HEK293 (cell line): ENCODE results near the gene LCN12.
A peak's percentile ranks its signal among the peaks of the same experiment; 100 is the strongest.

Experiments
- CTCF ChIA-PET: fragments of 350-600 bp; formaldehyde crosslinking; extraction: SDS; loops from one replicate; lab custom pipeline; 2021; ENCODE audit warnings: antibody characterized with exemption; lab: Yijun Ruan, JAX
- POLR2A ChIA-PET: fragments of 300-600 bp; formaldehyde crosslinking; extraction: SDS; loops from one replicate; lab custom pipeline; 2020; ENCODE audit warnings: antibody characterized with exemption, inconsistent platforms; lab: Yijun Ruan, JAX
- H3K27ac ChIP-seq: fragments of 200-500 bp; sonication (Bioruptor generic); 2 replicates; pipeline ENCODE4 v1.5.1; 2014; ENCODE audit warnings: low read depth, low read length, control low read depth, inconsistent platforms; ENCODE audit errors: extremely low read depth
- H3K36me3 ChIP-seq, 2 experiments: fragments of 200-500 bp in 1 of 2; sonication (Bioruptor generic) in 1 of 2; 1 replicate in 1 of 2; 2 replicates in 1 of 2; pipeline ENCODE4 v1.5.1; 2014 to 2017; ENCODE audit warnings: inconsistent platforms in 2 of 2, low read length in 2 of 2; ENCODE audit not compliant: control insufficient read depth in 2 of 2, insufficient read depth in 1 of 2
- H3K4me1 ChIP-seq: fragments of 200-500 bp; sonication (Bioruptor generic); 2 replicates; pipeline ENCODE4 v1.5.1; 2014; ENCODE audit warnings: mild to moderate bottlenecking, low read length, inconsistent platforms; ENCODE audit not compliant: control insufficient read depth, insufficient read depth
- H3K4me3 ChIP-seq: 2 replicates; pipeline ENCODE4 v1.5.1; 2011; ENCODE audit warnings: low read depth, mild to moderate bottlenecking, control low read depth, low read length, moderate library complexity
- H3K9me3 ChIP-seq: fragments of 200-500 bp; sonication (Bioruptor generic); 2 replicates; pipeline ENCODE4 v1.5.1; 2014; ENCODE audit warnings: low read depth, low read length, inconsistent platforms; ENCODE audit not compliant: control insufficient read depth, insufficient read depth
- EGR2 ChIP-seq: fragments of 450-650 bp; formaldehyde crosslinking; IDR thresholded peaks from 2 replicates; pipeline ENCODE4 v1.5.1; 2016; ENCODE audit warnings: low read depth, missing biosample characterization, missing genetic modification characterization
- GLIS2 ChIP-seq: fragments of 450-650 bp; formaldehyde crosslinking; IDR thresholded peaks from 2 replicates; pipeline ENCODE4 v1.5.1; 2016; ENCODE audit warnings: missing biosample characterization, missing genetic modification characterization
- MZF1 ChIP-seq: fragments of 450-650 bp; formaldehyde crosslinking; IDR thresholded peaks from 2 replicates; pipeline ENCODE4 v1.5.1; 2017; ENCODE audit warnings: missing biosample characterization, missing genetic modification characterization, borderline replicate concordance
- OSR2 ChIP-seq: fragments of 450-650 bp; formaldehyde crosslinking; IDR thresholded peaks from 2 replicates; pipeline ENCODE4 v1.5.1; 2016; ENCODE audit warnings: missing biosample characterization, missing genetic modification characterization
- TCF7L2 ChIP-seq: IDR thresholded peaks from 2 replicates; pipeline ENCODE4 v1.6.1; 2011; ENCODE audit warnings: low read depth, mild to moderate bottlenecking, inconsistent platforms, low read length, moderate library complexity, borderline replicate concordance
- ZBTB20 ChIP-seq: fragments of 450-650 bp; formaldehyde crosslinking; IDR thresholded peaks from 2 replicates; pipeline ENCODE4 v1.5.1; 2016; ENCODE audit warnings: missing biosample characterization, missing genetic modification characterization
- ZFHX2 ChIP-seq: fragments of 450-650 bp; formaldehyde crosslinking; conservative IDR thresholded peaks from 2 replicates; pipeline ENCODE4 v1.5.1; 2016; ENCODE audit warnings: missing biosample characterization, missing genetic modification characterization
- ZNF140 ChIP-seq: fragments of 450-650 bp; formaldehyde crosslinking; IDR thresholded peaks from 2 replicates; pipeline ENCODE4 v1.5.1; 2016; ENCODE audit warnings: missing biosample characterization, missing genetic modification characterization
- ZNF148 ChIP-seq: fragments of 450-650 bp; formaldehyde crosslinking; IDR thresholded peaks from 2 replicates; pipeline ENCODE4 v1.5.0; 2017; ENCODE audit warnings: missing biosample characterization, missing genetic modification characterization, borderline replicate concordance
- ZNF16 ChIP-seq: fragments of 450-650 bp; formaldehyde crosslinking; IDR thresholded peaks from 2 replicates; pipeline ENCODE4 v1.5.1; 2016; ENCODE audit warnings: low read depth, missing biosample characterization, missing genetic modification characterization
- ZNF26 ChIP-seq: fragments of 450-650 bp; formaldehyde crosslinking; IDR thresholded peaks from 2 replicates; pipeline ENCODE4 v1.5.1; 2016; ENCODE audit warnings: missing biosample characterization, missing genetic modification characterization
- ZNF362 ChIP-seq: fragments of 450-650 bp; formaldehyde crosslinking; IDR thresholded peaks from 2 replicates; pipeline ENCODE4 v1.5.1; 2016; ENCODE audit warnings: missing biosample characterization, missing genetic modification characterization
- ZNF366 ChIP-seq: fragments of 450-650 bp; formaldehyde crosslinking; conservative IDR thresholded peaks from 2 replicates; pipeline ENCODE4 v1.5.1; 2016; ENCODE audit warnings: missing biosample characterization, missing genetic modification characterization
- ZNF37A ChIP-seq: fragments of 450-650 bp; IDR thresholded peaks from 2 replicates; pipeline ENCODE4 v1.5.1; 2018; ENCODE audit warnings: missing biosample characterization, missing genetic modification characterization
- ZNF391 ChIP-seq: fragments of 450-650 bp; formaldehyde crosslinking; IDR thresholded peaks from 2 replicates; pipeline ENCODE4 v1.5.1; 2016; ENCODE audit warnings: low read depth, missing biosample characterization, missing genetic modification characterization, borderline replicate concordance
- ZNF521 ChIP-seq: fragments of 450-650 bp; formaldehyde crosslinking; IDR thresholded peaks from 2 replicates; pipeline ENCODE4 v1.5.1; 2017; ENCODE audit warnings: missing biosample characterization, mild to moderate bottlenecking, missing genetic modification characterization
- ZNF558 ChIP-seq: fragments of 450-650 bp; formaldehyde crosslinking; IDR thresholded peaks from 2 replicates; pipeline ENCODE4 v1.5.1; 2016; ENCODE audit warnings: missing biosample characterization, missing genetic modification characterization
- ZNF629 ChIP-seq: fragments of 450-650 bp; formaldehyde crosslinking; IDR thresholded peaks from 2 replicates; pipeline ENCODE4 v1.5.1; 2017; ENCODE audit warnings: missing biosample characterization, missing genetic modification characterization
- ZSCAN5A ChIP-seq: fragments of 450-650 bp; formaldehyde crosslinking; IDR thresholded peaks from 2 replicates; pipeline ENCODE4 v1.5.1; 2016; ENCODE audit warnings: missing biosample characterization, missing genetic modification characterization
- TF ChIP-seq, protein P1 (sequence below): fragments of 450-650 bp; formaldehyde crosslinking; IDR thresholded peaks from 2 replicates; pipeline ENCODE4 v1.5.1; 2016; ENCODE audit warnings: missing biosample characterization, missing genetic modification characterization
- TF ChIP-seq, protein P2 (sequence below): fragments of 450-650 bp; formaldehyde crosslinking; IDR thresholded peaks from 2 replicates; pipeline ENCODE4 v1.5.1; 2016; ENCODE audit warnings: missing biosample characterization, missing genetic modification characterization, borderline replicate concordance
- TF ChIP-seq, protein P3 (sequence below): fragments of 450-650 bp; IDR thresholded peaks from 2 replicates; pipeline ENCODE4 v1.5.1; 2018; ENCODE audit warnings: missing biosample characterization, mild to moderate bottlenecking, missing genetic modification characterization

LCN12 gene

DNA sequence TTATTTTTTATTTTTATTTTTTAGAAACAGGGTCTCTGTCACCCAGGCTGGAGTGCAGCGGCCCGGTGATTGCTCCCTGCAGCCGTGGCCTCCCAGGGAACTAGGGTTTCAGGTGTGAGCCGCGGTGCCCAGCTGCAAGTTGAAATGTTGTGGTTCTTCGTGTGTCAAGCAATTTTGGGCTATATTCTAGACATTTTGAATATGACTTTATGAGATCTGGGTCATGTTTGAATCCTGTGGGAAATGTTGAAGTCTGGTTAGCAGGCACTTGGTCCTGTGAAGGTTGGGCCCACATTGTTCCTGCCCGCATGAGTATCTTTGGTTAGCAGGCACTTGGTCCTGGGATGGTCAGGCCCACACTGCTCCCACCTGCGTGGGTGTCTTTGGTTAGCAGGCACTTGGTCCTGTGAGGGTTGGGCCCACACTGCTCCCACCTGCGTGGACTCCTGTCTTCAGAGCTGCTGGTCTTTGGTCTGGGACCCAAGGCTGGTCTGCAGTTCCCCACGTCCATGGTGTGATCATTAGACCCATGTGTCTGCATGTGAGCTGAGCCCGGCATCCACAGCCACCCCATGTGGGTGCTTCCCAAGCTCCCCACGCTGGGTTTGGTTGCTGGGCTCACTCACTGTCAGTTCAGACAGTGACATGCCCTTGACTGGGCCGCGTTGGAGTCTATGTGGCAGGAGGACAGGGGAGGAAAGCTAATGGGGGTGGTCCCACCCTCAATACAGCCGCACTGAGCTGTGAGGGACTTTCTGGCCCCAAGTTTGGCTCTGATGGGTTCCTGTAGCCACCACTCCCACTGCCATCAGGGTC, 14.7 kb upstream of the LCN12 start:
- ChIA-PET POLR2A (interaction anchor here (1.3 to 1.4 kb wide), 2 partner anchors 10 to 55 kb away, joined by 4 to 6 read pairs; partner anchors contain the start of gene PAXX), CTCF (interaction anchor here (1.1 to 1.9 kb wide), 3 partner anchors 11 to 98 kb away, joined by 3 to 7 read pairs (median 5); no protein-coding TSS in a partner anchor)
- no peaks in the 10 kb centered on the region for H3K4me1 ChIP-seq
- no peak overlapping the region for H3K4me3 ChIP-seq
- no peak overlapping the region for H3K27ac ChIP-seq
- H3K36me3 ChIP-seq: peaks cover 0 to 43% of the 10 kb centered on the region in 2 experiments; a peak in 1 of 3 replicates
- H3K9me3 ChIP-seq: no peaks in the 10 kb centered on the region
- TF ChIP-seq ZNF16 (tag by site-specific recombination): no peak
- TF ChIP-seq ZNF148 (tag by site-specific recombination): no peak
- TF ChIP-seq MZF1 (tag by site-specific recombination): no peak
- peak; percentile 96 for TF ChIP-seq ZNF26 (tag by site-specific recombination)
- no peak for TF ChIP-seq ZNF362
- no peak for TF ChIP-seq ZBTB20 (tag by site-specific recombination)
- TF ChIP-seq ZNF629: no peak
- TF ChIP-seq ZNF521: no peak
- no peak for TF ChIP-seq ZNF366 (tag by site-specific recombination)
- no peak for TF ChIP-seq GLIS2 (tag by site-specific recombination)
- TF ChIP-seq TCF7L2: no peak
- peak; percentile 61 for TF ChIP-seq ZFHX2 (tag by site-specific recombination)
- TF ChIP-seq ZNF558 (tag by site-specific recombination): no peak
- TF ChIP-seq ZNF37A: no peak
- TF ChIP-seq, protein P1, sequence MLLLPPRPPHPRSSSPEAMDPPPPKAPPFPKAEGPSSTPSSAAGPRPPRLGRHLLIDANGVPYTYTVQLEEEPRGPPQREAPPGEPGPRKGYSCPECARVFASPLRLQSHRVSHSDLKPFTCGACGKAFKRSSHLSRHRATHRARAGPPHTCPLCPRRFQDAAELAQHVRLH: no peak
- no peak for TF ChIP-seq OSR2
- no peak for TF ChIP-seq ZNF391
- TF ChIP-seq, protein P2, sequence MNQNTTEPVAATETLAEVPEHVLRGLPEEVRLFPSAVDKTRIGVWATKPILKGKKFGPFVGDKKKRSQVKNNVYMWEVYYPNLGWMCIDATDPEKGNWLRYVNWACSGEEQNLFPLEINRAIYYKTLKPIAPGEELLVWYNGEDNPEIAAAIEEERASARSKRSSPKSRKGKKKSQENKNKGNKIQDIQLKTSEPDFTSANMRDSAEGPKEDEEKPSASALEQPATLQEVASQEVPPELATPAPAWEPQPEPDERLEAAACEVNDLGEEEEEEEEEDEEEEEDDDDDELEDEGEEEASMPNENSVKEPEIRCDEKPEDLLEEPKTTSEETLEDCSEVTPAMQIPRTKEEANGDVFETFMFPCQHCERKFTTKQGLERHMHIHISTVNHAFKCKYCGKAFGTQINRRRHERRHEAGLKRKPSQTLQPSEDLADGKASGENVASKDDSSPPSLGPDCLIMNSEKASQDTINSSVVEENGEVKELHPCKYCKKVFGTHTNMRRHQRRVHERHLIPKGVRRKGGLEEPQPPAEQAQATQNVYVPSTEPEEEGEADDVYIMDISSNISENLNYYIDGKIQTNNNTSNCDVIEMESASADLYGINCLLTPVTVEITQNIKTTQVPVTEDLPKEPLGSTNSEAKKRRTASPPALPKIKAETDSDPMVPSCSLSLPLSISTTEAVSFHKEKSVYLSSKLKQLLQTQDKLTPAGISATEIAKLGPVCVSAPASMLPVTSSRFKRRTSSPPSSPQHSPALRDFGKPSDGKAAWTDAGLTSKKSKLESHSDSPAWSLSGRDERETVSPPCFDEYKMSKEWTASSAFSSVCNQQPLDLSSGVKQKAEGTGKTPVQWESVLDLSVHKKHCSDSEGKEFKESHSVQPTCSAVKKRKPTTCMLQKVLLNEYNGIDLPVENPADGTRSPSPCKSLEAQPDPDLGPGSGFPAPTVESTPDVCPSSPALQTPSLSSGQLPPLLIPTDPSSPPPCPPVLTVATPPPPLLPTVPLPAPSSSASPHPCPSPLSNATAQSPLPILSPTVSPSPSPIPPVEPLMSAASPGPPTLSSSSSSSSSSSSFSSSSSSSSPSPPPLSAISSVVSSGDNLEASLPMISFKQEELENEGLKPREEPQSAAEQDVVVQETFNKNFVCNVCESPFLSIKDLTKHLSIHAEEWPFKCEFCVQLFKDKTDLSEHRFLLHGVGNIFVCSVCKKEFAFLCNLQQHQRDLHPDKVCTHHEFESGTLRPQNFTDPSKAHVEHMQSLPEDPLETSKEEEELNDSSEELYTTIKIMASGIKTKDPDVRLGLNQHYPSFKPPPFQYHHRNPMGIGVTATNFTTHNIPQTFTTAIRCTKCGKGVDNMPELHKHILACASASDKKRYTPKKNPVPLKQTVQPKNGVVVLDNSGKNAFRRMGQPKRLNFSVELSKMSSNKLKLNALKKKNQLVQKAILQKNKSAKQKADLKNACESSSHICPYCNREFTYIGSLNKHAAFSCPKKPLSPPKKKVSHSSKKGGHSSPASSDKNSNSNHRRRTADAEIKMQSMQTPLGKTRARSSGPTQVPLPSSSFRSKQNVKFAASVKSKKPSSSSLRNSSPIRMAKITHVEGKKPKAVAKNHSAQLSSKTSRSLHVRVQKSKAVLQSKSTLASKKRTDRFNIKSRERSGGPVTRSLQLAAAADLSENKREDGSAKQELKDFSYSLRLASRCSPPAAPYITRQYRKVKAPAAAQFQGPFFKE (tag by site-specific recombination): no peak
- no peak for TF ChIP-seq ZSCAN5A (tag by site-specific recombination)
- TF ChIP-seq, protein P3, sequence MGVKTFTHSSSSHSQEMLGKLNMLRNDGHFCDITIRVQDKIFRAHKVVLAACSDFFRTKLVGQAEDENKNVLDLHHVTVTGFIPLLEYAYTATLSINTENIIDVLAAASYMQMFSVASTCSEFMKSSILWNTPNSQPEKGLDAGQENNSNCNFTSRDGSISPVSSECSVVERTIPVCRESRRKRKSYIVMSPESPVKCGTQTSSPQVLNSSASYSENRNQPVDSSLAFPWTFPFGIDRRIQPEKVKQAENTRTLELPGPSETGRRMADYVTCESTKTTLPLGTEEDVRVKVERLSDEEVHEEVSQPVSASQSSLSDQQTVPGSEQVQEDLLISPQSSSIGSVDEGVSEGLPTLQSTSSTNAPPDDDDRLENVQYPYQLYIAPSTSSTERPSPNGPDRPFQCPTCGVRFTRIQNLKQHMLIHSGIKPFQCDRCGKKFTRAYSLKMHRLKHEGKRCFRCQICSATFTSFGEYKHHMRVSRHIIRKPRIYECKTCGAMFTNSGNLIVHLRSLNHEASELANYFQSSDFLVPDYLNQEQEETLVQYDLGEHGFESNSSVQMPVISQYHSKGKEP: no peak
- no peak for TF ChIP-seq ZNF140
- TF ChIP-seq EGR2: peak; percentile 75; the same call in 1 of the 2 replicates
